NOMO-1 treated with dmso at 0.1 percent for 144 hours (cell line): ENCODE measurements around the gene MRNIP.

Experiments
- DNase-seq: peaks from one replicate; lab custom pipeline; 2025; ENCODE audit not compliant: unreplicated experiment; lab: John Stamatoyannopoulos, UW

The MRNIP gene

DNA sequence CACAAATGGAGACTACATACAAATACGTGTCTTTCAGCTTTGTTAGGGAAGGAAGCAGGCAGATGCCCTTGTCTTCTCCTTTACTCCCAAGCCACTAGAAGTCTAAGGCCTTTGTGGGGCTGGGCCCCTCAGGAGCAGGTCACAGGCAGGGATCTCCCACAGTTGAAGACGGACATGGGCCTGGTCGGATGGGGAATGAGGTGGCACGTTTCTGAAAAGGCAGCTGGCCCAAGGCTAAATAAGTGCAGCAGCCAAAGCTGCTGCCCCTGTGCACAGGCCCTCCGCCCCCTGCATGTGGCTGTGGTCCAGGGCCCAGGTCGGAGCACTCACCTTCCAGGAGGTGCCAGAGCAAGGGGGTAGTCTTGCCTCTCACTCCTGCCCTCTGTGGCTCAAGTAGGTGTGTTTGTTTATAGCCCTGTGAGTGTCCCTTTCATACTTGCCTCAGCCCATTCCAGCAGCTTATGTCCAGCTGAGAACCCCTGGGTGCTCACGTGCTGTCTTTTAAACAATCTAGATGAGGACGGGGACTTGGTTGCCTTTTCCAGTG lies 36.1 kb downstream of the MRNIP start:
- DNase-seq = no peak

DNA sequence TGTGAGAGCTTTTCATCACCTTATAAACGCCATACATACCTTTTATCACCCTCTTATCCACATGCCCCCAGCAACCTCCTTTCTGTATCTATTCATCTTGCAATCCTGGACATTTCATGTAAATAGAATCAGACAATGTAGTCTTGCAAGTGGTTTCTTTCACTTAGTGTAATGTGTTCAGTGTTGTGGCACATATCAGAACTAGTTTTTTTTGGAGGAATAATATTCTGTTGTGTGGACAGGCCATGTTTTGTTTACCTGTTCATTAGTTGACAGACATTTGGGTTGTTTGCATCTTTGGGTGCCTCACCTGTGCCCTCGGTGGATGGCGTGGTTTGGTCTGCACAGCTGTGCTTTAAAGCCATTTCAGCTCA lies 36.6 kb downstream of the MRNIP start:
- DNase-seq = no peak

DNA sequence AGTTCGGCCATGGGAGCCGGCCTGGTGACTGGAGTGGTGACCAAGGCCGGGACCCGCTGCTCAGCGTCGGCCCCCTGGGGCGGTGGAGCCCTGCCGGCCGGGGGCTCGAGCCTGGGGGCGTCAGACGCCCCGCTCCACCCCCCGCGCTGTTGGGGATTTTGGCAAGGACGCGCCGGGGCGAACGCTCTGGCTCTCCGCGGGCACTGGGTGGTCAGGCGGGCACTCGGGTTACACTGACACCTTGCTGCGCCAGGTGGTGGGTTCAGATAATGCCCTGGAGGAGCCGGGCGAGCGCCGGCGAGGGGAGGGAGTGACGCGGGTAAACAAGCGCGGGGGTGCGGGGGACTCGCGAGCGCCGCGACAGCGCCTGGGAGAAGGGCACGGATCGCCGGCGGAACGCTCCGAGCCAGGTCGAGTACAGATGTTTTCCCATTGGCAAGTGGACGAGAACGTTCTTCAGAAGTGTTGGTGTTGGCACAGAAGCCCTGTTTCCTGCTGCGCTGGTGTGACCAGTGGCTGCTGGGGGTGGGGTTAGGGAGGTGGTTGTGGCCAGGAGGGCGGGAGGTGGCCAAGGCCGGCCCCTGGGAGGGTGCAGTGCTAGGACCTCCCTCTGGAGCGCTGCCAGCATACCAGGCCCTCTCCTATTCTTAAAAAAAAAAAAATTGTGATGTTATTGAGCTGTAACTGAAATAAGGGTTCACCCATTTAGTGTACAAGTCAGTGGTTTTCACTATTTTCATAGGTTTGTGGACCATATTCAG lies 37.1 kb downstream of the MRNIP start:
- peak; percentile 82 for DNase-seq

DNA sequence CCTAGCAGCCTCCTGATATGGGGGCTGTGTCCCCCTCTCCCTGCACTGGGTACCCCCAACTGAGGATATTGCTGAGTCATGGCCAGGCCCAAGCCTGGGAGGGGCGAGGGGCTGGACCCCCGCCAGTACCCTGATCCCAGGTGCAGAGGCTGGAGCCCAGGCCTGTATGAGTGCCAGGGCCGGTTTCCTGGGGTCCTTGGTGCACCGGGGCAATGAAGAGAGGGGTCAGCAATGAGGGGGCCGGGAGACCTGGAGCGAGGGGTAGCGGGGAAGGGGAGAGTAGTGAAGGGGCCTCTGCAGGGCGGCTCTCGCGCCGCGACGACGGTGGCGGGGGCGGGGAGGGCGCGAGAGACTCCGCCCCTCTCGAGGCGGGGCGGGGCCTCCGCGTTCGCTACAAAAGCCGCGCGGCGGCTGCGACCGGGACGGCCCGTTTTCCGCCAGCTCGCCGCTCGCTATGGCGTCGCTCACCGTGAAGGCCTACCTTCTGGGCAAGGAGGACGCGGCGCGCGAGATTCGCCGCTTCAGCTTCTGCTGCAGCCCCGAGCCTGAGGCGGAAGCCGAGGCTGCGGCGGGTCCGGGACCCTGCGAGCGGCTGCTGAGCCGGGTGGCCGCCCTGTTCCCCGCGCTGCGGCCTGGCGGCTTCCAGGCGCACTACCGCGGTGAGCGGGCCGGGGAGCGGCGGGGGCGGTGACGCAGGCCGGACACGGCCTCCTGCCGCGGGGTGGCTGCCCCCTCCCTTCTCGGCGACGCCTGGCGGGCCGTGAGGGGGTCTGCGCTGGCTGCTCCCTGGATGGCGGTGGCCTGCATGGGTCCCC lies 37.9 kb downstream of the MRNIP start, which contains the start of gene SQSTM1:
TSS of gene SQSTM1 (plus strand) at position 423 of the 815 bp plus-strand sequence. CDS start at position 455, 32 bp downstream.
- DNase-seq = peak; percentile 47

DNA sequence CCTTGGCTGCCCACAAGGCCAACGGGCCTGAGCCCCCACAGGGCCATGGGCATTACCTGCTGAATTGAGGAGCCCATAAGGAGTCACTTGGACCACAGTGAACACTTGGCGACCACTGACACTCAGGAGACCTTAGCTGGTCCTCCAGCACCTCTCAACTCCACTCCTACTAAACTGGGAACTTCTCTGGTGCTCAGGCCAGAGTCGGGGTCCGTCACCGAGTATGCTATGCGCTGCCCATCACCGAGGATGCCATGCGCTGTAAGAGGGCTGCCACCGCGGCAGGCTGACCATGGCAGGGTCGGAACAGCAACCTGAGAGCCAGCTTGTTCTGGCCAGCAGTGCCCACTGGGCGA lies 38.5 kb downstream of the MRNIP start:
- no peak for DNase-seq

DNA sequence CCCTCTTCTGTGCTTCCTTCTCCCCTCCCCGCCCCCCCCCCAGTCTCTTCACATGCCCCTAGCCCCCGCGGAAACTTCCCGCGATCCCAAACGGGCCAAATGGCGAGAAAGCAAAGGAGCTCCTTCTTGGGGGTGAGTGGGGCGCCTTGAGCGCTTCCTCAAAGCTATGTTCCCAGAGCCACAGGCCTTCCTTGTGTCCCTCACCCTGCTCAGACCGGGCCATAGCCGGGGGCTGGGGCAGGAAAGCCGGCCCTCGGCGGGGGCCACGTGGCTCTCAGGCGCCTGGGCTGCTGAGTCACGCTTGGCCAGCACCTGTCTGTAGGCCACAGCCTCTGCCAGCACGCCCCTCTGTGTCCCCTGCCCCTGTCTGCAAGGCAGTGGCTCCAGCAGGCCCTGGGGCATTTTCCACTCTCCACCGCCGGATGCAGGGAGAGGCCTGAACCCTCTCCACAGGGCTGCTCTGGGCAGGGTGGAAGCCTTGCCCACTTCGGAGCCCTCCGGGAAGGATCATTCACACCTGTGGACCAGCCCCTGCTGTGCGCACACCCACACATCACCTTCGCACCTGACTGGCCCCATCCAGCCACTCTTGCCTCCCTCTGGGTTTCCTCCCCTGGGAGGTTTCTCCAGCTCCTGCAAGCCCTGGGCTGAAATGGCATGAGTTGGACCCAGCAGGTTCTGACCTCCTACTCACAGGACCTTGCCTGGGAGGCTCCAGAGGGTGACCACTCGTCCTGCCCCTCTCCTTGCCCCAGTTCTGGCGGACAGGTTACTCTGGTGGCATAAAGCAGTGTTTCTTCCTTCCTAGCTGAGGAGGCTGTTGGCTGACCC lies 39.1 kb downstream of the MRNIP start:
- DNase-seq = peak; percentile 38

DNA sequence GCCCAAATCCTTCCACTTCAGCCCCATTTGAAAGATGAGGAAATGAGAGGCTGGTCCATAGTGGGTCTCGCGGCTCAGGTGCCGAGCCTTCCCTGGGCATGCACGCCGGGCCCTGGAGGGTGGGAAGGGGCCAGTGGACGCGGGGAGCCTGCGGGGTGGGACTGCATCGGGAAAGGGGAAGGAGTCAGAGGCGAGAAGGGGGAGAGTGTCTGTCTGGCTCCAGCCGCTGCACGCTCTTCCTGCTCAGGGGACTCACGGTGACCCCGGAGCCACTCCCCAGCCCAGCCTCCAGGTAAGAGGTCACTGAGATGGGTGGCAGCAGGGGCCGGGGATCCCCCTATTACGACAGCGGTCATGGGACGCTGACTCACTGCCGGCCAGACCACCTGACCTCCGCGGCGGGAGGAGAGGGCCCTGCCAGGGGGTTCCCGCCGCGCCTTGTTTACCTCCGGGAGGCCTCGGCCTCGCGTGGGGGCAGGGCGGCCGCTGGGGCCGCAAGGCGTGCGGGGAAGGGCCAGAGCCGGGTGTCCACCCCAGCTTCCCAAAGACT lies 39.8 kb downstream of the MRNIP start:
- peak; percentile 93 for DNase-seq

DNA sequence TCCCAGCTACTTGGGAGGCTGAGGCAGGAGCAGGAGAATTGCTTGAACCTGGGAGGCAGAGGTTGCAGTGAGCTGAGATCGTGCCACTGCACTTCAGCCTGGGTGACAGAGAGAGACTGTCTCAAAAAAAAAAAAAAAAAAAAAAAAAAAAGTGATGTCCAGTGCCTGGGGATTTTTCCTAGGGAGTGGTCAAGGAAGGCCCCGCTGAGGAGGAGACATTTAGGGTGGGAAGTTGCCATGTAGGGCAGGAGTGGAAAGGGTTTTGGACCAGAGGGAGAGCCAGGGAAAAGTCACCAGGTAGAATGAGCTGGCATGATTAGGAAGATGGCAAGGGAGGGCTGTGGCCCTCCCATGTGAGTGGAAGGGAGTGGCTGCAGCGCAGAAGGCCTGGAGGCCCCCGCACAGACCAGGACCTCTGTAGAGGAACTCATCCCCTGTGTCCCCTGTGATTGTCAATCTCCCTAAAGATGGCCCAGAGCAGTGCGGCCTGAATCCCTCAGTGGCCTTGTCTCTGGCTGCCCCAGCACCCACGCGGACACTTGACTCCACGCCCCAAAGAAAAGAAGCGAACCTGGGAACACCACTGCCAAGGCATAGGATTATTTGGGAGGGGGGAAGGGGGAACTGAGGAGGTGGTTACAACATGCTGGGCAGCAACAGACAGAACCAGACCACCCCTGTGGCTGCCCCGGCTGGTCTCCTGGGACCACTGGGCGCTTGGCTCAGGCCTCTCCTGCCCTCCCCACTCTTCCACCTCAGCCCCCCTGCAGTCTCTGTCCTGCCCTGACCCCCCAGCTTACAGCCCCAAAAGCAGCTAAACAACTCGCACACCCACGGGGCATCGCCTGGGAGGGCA lies 40.5 kb downstream of the MRNIP start:
- no peak for DNase-seq

DNA sequence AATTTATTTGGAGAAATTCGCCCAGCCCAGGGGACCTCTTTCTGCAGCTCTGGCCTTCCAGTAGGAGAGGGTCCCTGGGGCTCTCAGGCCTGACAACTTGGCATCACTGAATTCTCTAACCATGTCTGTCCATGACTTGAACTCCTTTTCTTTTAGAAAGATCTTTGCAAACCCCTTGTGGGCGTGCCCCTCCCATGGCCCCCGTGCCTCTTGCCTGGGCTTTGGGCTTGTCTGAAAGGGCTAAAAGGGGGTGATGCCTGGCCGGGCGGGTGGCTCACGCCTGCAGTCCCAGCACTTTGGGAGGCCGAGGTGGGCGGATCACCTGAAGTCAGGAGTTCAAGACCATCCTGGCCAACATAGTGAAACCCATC lies 41.2 kb downstream of the MRNIP start:
- DNase-seq = no peak

DNA sequence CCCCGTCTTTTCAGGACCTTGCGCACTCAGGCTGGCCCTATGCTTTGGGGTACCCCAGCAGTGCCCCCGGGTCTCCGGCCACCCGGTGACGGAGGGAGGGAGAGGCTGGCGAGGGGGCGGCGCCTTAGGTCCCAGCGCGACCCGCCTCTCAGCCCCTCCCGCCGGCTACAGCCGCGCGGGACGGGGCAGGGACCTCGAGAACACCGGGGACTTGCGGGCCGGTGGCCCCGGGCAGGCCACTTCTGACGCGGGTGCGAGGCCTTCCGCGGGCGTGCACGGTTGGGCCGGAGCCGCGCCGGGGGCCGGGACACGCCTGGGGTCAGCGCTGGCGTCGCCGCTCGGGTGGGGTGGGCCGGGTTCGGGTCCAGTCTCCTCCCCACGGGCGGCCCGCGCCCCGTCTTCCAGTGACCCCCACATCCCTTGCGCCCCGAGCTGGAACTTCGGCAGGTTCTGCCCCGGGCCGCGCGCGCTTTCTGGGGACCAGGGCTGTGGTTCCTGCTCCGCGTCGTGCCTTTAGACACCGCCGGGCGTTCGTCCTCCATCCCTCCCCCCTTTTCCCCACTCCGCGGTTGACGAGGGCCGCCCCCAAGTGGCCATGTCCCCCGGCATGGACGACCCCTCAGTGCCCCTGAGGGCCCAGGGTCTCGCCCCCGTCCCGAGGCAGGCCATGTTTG lies 41.7 kb downstream of the MRNIP start:
- no peak for DNase-seq

DNA sequence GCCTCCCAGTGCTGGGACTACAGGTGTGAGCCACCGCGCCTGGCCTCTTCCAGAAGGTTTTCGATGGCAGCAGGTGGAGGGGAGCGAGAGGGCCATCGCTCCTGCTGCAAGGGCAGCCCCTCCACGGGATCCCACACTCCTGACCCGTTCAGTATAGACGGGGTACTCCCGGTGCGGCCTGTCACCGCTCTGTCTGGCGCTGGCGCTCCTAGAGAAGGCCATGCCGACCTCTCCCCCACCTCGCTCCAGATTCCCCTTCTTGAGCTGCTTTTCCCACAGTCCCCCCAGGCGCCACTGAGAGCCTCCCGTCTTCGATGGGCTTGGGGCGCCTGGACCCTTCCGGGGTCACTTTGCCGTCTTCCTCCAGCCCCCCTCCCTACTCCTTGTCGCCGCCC lies 42.2 kb downstream of the MRNIP start:
- no peak for DNase-seq

DNA sequence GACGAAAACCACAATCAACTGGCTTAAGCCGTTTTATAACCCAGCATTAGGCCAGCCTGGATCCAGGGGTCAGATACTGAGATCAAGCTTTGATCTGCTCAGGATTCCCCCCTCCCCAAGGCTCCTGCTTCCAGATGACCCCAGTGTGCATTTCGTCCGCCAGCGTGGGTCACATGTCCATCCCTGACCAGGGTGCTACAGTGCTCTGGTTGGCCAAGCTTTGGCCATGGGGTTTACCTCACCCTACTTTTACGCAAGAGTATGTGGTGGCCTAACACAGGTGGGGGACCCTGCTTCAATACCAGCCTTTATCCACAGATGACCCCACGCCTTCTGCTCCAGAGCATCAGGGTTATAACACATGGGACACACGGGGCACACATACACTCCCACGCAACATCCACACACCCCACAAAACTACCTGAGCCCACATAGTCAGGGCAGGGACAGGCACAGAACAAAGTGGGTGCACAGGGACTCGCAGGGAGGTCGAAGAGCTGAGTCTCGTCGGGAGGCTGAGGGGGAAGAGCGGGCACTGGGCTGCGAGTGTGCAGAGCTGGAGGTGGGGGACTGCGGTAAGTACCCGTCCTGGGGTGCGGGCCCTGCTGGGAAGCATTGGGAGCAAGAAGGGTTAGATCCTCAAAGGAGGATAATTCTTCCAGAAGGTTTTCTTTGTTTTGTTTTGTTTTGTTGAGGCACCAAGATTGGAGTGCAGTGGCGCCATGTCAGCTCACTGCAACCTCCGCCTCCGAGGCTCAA lies 42.9 kb downstream of the MRNIP start:
- DNase-seq = no peak

DNA sequence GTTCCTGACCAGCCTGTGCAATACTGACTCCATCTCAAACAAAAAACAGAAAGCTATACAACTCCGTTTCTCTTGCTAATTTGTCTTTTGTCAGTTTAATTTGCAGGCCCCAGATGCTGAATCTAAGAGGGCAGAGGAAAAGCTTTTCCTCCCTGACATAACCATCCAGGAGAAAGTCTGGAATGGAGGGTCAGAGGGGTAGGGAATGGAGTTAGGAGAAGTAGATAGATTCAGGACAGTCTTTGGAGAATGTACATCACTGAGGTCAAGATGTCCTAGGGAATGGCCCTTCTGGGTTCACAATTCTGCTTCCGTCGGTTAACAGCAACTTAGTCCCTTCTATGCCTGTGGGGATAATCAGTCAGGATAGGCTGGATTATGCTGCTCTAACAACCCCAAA lies 44.5 kb downstream of the MRNIP start:
- no peak for DNase-seq

DNA sequence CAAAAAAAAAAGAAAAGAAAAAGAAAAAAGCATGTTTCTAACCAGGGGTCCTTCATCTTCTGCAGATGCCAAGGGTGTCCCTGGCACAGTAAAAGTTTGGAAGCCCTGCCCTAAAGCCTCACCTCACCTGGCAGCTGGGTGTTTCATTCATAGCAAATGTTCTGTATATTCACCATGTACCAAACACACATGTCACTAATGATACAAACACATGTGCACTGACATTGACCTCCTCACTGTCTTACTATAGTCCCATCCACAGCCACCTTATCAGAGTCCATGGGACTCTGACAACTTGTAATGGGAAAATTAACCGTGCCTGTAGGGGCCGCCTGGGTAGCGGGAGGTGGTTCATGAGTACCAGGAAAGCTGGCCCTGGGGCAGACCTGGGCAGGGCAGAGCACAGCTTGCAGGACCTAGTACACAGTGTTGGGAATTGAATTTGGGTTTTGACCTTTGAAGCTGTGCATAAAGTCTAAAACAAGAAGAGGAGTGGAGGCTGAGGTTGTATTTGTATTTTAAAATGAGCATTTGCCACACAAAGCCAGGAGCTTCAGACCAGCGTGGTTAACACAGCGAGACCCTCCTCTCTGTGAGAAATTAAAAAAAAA lies 45.5 kb downstream of the MRNIP start:
- no peak for DNase-seq

DNA sequence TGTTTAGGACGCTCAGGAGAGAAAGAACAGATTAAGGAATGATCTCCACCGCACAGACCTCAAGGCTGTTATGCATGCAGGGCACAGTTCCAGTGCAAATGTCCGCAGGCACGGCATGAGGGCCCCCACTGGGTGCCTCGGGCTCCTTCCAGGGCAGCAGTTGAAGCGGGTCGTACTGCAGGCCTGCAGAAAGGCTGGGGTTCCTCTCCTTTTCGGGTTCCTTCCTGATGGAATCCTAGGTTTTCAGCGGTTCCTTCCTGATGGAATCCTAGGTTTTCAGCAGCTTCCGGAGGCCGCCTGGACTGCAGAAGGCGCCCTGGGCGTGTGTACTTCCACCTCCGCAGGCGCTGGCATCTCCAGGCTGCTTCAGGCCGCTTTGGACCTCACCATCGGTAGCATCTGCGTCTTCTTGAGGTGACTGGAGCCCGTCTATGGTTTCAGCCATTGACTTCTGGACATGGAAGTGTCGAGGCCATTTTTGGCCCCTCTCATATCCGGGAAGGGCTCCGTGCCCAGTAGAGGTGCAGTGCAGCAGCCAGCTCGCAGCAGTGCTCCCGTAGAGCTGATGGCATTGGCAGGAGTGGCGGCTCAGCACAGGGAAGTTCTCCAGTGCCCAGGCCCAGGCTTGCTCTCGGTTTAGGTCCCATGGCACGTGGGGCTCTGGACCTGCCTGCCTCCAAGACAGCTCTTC lies 46.3 kb downstream of the MRNIP start:
- DNase-seq = no peak

DNA sequence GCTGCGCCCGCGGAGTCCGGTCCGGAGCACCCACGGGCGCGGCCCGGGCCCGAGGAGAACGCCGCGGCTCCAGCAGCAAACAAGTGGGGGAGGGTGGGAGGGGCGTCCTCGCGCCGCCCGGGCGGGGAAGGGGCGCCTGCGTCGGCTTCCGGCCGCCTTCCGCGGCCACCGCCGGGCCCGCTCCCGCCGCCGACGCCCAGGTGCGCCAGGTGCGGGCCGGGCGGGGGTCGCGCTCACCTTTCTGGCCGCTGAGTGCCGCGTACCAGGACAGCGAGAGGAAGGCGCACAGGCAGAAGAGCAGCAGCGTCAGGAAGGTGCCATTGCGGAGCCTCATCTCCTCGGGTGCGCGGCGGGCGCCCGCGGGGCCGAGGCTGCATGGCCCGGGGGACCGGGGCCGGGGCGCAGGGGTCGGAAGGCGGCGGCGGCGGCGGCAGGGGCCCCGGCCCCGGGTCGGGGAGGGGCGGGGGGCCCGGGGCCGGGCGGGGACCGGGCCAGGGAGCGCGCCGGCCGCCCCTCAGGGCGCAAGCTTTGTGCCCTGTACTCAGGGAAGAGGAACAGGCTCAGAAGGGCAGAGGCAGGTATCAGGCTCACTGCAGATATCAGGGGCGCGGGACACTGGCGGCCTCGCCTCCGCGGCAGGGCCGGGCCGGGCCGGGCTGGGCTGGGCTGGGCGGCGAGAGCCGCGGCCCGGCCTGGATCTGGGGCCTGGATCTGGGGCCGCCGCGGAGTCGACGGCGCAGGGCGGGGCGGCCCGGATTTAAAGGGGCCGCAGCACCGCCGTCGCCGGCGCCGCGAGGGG lies 52.2 kb downstream of the MRNIP start, which contains the start of gene MGAT4B:
TSS of gene MGAT4B (minus strand) at position 617 of the 799 bp plus-strand sequence. CDS start at position 334, 283 bp downstream.
- DNase-seq = peak; percentile 52
